ENCODE measurements around the gene FBLN5. TPM values are rescaled to one million over a fixed set of nuclear protein-coding genes. Genes with fewer than 3 reads are reported as not detected.

The FBLN5 gene
- total RNA-seq, 4 donors from 2014 or later = 77.7 to 186 (median 127) TPM

DNA sequence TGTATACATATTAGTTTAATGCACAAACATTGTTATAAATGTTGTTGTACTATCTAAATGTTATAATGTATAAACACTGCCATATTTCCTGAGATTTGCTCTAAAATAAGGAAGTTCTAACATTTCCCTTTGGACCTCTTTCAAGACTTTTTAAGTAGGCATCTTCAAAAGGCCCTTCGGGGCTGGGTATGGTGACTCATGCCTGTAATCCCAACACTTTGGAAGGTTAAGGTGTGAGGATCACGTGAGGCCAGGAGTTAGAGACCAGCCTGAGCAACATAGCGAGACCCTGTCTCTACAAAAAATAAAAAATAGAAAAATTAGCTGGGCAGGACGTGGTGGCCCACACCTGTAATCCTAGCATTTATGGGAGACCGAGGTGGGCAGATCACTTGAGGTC, 35.5 kb downstream of the FBLN5 start:
- ATAC-seq = no peak
- Histone ChIP-seq H3K27me3 (no peaks in the 10 kb centered on the region), H3K4me3 (no peak overlapping the region), H3K27ac (no peak overlapping the region), H3K4me1 (no peaks in the 10 kb centered on the region), H3K36me3 (no peaks in the 10 kb centered on the region), H3K9me3 (no peaks in the 10 kb centered on the region)
- TF ChIP-seq POLR2A (IDR thresholded peaks at IDR 0.05) (no peak), POLR2AphosphoS5 (IDR thresholded peaks at IDR 0.05) (no peak), EP300 (IDR thresholded peaks at IDR 0.05) (no peak)
- TF ChIP-seq, protein P1, sequence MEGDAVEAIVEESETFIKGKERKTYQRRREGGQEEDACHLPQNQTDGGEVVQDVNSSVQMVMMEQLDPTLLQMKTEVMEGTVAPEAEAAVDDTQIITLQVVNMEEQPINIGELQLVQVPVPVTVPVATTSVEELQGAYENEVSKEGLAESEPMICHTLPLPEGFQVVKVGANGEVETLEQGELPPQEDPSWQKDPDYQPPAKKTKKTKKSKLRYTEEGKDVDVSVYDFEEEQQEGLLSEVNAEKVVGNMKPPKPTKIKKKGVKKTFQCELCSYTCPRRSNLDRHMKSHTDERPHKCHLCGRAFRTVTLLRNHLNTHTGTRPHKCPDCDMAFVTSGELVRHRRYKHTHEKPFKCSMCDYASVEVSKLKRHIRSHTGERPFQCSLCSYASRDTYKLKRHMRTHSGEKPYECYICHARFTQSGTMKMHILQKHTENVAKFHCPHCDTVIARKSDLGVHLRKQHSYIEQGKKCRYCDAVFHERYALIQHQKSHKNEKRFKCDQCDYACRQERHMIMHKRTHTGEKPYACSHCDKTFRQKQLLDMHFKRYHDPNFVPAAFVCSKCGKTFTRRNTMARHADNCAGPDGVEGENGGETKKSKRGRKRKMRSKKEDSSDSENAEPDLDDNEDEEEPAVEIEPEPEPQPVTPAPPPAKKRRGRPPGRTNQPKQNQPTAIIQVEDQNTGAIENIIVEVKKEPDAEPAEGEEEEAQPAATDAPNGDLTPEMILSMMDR (IDR thresholded peaks at IDR 0.05) = no peak
- 81 to 89% methylated on average over 3 to 5 of the region's 5 CpGs for whole genome bisulfite sequencing, 2 donors (ENCODE audit: low coverage in 1 of 2)

DNA sequence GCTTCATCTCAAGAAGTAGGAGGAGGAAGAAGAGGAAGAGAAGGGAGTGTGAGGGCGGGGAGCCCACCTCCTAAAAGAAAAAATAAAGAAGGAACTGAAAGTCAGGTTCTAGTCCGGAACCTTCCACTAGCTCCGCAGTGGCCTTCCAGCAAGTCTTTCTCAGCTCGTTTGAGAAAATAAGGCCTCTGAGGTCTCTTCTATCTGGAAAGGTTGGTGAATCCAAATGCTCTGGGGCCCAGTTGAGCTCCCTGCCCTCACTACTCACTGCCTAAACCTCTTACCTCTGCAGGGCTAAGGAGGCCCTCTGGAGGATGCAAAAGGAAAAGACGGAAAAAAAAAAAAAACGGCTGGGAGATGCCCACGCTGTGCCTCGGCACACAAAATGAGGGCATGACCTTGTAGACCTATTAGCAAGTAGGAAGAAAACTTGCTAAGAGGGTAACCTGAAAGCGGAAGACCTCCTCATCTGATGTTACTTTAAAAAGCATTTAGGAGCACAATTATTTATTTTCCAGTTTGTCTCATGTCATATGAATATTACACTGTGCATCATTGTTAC, 35.9 kb downstream of the FBLN5 start:
- Histone ChIP-seq H3K9me3 (no peaks in the 10 kb centered on the region), H3K4me1 (no peaks in the 10 kb centered on the region), H3K4me3 (no peak overlapping the region), H3K27me3 (no peaks in the 10 kb centered on the region), H3K27ac (no peak overlapping the region), H3K36me3 (no peaks in the 10 kb centered on the region)
- TF ChIP-seq POLR2A (IDR thresholded peaks at IDR 0.05) = no peak
- TF ChIP-seq, protein P1 (IDR thresholded peaks at IDR 0.05) = peak in 1 of 4 experiments; percentile 46
- ATAC-seq = peak; percentile 60
- 50 to 73% methylated on average over 7 to 9 of the region's 9 CpGs for whole genome bisulfite sequencing, 2 donors (ENCODE audit: low coverage in 1 of 2)

DNA sequence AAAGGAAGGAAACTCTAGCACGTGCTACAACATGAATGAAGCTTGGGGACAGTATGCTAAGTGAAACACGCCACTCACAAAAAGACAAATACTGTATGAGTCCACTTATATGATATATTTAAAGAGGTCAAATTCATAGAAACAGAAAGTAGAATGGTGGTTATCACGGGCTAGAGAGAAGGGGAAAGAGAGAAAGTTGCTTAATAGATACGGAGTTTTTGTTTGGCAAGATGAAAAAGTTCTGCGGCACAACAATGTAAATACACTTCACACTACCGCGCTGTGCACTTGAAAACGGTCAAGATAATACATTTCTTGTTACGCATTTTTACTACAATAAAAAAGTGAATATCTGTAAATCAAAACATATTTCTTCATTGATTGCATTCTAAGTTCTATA, 37.3 kb downstream of the FBLN5 start:
- no peak for TF ChIP-seq POLR2A (IDR thresholded peaks at IDR 0.05)
- TF ChIP-seq EP300 (IDR thresholded peaks at IDR 0.05) = no peak
- Histone ChIP-seq H3K4me3 (no peak overlapping the region), H3K36me3 (no peaks in the 10 kb centered on the region), H3K27ac (no peak overlapping the region), H3K4me1 (no peaks in the 10 kb centered on the region), H3K27me3 (no peaks in the 10 kb centered on the region), H3K9me3 (no peaks in the 10 kb centered on the region)
- 91 to 94% methylated on average over 9 of the region's 9 CpGs for WGBS, 2 donors (ENCODE audit: low coverage in 1 of 2)
- no peak for ATAC-seq

DNA sequence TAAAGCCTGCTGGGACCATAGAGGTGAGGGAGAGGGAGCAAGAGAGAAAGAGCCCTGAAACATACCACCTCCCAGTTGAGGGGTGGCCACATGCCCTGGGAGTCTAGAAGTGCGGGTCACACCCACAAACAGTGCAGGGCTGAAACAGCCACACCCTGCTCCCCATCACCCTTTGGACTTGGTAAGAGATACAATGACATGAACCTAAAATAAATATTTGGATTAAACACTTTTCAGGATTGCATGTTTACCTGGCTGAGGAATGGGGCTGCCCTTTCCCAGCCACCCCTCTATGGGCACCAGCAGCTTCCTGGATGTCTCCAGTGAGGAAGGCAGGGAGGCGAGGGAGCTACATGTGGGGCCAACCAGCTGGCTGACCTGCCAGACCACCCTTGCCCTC, 41.1 kb downstream of the FBLN5 start:
- Histone ChIP-seq H3K4me3 (no peak overlapping the region), H3K4me1 (peaks cover 0 to 3% (median 0%) of the 10 kb centered on the region in 3 donors), H3K27ac (no peak overlapping the region), H3K27me3 (no peaks in the 10 kb centered on the region), H3K36me3 (no peaks in the 10 kb centered on the region), H3K9me3 (no peaks in the 10 kb centered on the region)
- no peak for ATAC-seq
- WGBS, 2 donors (ENCODE audit: low coverage in 1 of 2) = no CpG with 5 or more reads among the region's 2 CpGs
- TF ChIP-seq, protein P1 (IDR thresholded peaks at IDR 0.05) = no peak
- TF ChIP-seq POLR2AphosphoS5 (IDR thresholded peaks at IDR 0.05) = no peak
- TF ChIP-seq EP300 (IDR thresholded peaks at IDR 0.05) = no peak
- no peak for TF ChIP-seq POLR2A (IDR thresholded peaks at IDR 0.05)

DNA sequence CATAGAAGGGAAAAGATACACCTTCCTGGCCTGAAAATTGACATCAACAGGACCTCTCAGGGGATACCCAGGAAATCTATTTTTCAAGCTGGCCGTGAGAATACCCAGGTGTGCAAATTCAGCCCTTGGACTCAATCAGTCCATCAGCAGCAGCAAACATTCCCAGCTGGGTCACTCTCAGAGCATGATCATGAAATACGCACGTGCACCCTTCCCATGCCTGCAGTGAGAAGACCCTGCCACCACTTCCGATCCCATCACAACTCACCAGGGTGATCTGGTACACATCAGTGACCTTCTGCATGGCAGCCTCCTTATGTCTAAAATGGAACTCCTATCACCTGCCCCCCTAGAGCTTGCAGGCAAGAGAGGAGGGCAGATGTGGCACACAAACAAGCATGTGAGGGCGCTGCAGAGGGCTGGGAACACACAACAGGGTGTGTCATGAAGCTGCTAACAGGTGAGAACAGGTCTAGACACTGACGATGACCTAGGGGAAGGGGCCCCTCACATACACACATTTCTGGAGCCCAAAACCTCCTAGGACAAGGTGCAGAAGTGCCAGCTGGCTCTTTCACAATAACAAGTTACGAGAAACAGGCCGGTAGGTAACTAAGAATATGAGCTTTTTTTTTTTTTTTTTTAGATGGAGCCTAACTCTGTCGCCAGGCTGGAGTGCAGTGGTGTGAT, 42.4 kb downstream of the FBLN5 start:
- ATAC-seq = no peak
- Histone ChIP-seq H3K4me3 (no peak overlapping the region), H3K4me1 (peaks cover 0 to 9% (median 3%) of the 10 kb centered on the region in 3 donors), H3K9me3 (no peaks in the 10 kb centered on the region), H3K36me3 (no peaks in the 10 kb centered on the region), H3K27ac (peak overlapping the region in 1 of 4 donors; percentile 24), H3K27me3 (no peaks in the 10 kb centered on the region)
- TF ChIP-seq, protein P1 (IDR thresholded peaks at IDR 0.05) = no peak
- TF ChIP-seq POLR2AphosphoS5 (IDR thresholded peaks at IDR 0.05) (no peak), EP300 (IDR thresholded peaks at IDR 0.05) (no peak)
- 93 to 100% methylated on average over 3 to 4 of the region's 9 CpGs for WGBS, 2 donors (ENCODE audit: low coverage in 1 of 2)
